SK-N-SH treated with all-trans-retinoic acid at 6 μM for 48 hours (cell line): ENCODE measurements around the gene OR1L8.
"Not testable (repeated sequence)": the region's sequence is repeated elsewhere in the genome, so short reads cannot be mapped to it uniquely, and the experiment has no call there.

Experiments
- ATAC-seq: fragments of 200-7000 bp; cut with Tn5 transposase; 3 replicates; pipeline ENCODE4 v1.9.1; 2020; ENCODE audit warnings: mild to moderate bottlenecking, moderate library complexity
- ARNTL ChIP-seq: fragments of 450-650 bp; formaldehyde crosslinking; IDR thresholded peaks from 2 replicates; pipeline ENCODE4 v1.5.0; 2020; ENCODE audit warnings: low read depth, mild to moderate bottlenecking, moderate library complexity, borderline replicate concordance
- CREB5 ChIP-seq: fragments of 250-450 bp; sonication (Bioruptor Pico); IDR thresholded peaks from 2 replicates; pipeline ENCODE4 v1.5.1; 2020; ENCODE audit warnings: low read depth, mild to moderate bottlenecking, moderate library complexity
- CSDC2 ChIP-seq: fragments of 250-450 bp; sonication (Bioruptor Pico); IDR thresholded peaks from 2 replicates; pipeline ENCODE4 v1.5.0; 2020; ENCODE audit warnings: mild to moderate bottlenecking, moderate library complexity
- GLIS3 ChIP-seq: fragments of 250-450 bp; sonication (Bioruptor Pico); IDR thresholded peaks from 2 replicates; pipeline ENCODE4 v1.5.0; 2020; ENCODE audit warnings: mild to moderate bottlenecking, moderate library complexity
- ISL1 ChIP-seq: fragments of 250-450 bp; sonication (Bioruptor Pico); IDR thresholded peaks from 2 replicates; pipeline ENCODE4 v2.1.2; 2022; ENCODE audit warnings: mild to moderate bottlenecking, moderate library complexity
- OSR1 ChIP-seq: fragments of 250-450 bp; sonication (Bioruptor Pico); IDR thresholded peaks from 2 replicates; pipeline ENCODE4 v1.8.0; 2022; ENCODE audit warnings: moderate library complexity, mild to moderate bottlenecking, inconsistent platforms
- PATZ1 ChIP-seq: fragments of 250-450 bp; sonication (Bioruptor Pico); IDR thresholded peaks from 2 replicates; pipeline ENCODE4 v1.8.0; 2020; ENCODE audit warnings: mild to moderate bottlenecking, moderate library complexity, borderline replicate concordance
- PPARA ChIP-seq: fragments of 250-450 bp; sonication (Bioruptor Pico); IDR thresholded peaks from 2 replicates; pipeline ENCODE4 v1.5.0; 2020; ENCODE audit warnings: mild to moderate bottlenecking, borderline replicate concordance
- SNAI2 ChIP-seq: fragments of 250-450 bp; sonication (Bioruptor Pico); IDR thresholded peaks from 2 replicates; pipeline ENCODE4 v1.5.0; 2020; ENCODE audit warnings: mild to moderate bottlenecking, moderate library complexity
- TOX ChIP-seq: fragments of 250-450 bp; sonication (Bioruptor Pico); IDR thresholded peaks from 2 replicates; pipeline ENCODE4 v1.8.0; 2021; ENCODE audit warnings: mild to moderate bottlenecking, moderate library complexity, borderline replicate concordance
- TSHZ2 ChIP-seq: fragments of 250-450 bp; sonication (Bioruptor Pico); IDR thresholded peaks from 2 replicates; pipeline ENCODE4 v1.5.0; 2020; ENCODE audit warnings: mild to moderate bottlenecking, moderate library complexity
- ZC3H10 ChIP-seq: fragments of 250-450 bp; sonication (Bioruptor Pico); IDR thresholded peaks from 2 replicates; pipeline ENCODE4 v1.5.1; 2021; ENCODE audit warnings: mild to moderate bottlenecking, moderate library complexity
- ZFP30 ChIP-seq: fragments of 450-650 bp; formaldehyde crosslinking; IDR thresholded peaks from 2 replicates; pipeline ENCODE4 v1.5.0; 2022; ENCODE audit warnings: mild to moderate bottlenecking, moderate library complexity
- TF ChIP-seq, protein P1 (sequence below): fragments of 250-450 bp; sonication (Bioruptor Pico); IDR thresholded peaks from 2 replicates; pipeline ENCODE4 v1.5.1; 2021; ENCODE audit warnings: mild to moderate bottlenecking, moderate library complexity
- TF ChIP-seq, protein P2 (sequence below): fragments of 250-450 bp; sonication (Bioruptor Pico); IDR thresholded peaks from 2 replicates; pipeline ENCODE4 v1.8.0; 2021; ENCODE audit warnings: low read depth, mild to moderate bottlenecking, moderate library complexity, borderline replicate concordance

The OR1L8 gene

GRCh38 chr9:122538757-122539156 is 44.4 kb downstream of the OR1L8 start:
- TF ChIP-seq SNAI2 (CRISPR knock-in tag) (no peak), CSDC2 (CRISPR knock-in tag) (no peak), OSR1 (CRISPR knock-in tag) (no peak), TOX (no peak), ZC3H10 (no peak), ISL1 (CRISPR knock-in tag) (no peak), CREB5 (no peak), PPARA (CRISPR knock-in tag) (no peak)
- TF ChIP-seq, protein P1, sequence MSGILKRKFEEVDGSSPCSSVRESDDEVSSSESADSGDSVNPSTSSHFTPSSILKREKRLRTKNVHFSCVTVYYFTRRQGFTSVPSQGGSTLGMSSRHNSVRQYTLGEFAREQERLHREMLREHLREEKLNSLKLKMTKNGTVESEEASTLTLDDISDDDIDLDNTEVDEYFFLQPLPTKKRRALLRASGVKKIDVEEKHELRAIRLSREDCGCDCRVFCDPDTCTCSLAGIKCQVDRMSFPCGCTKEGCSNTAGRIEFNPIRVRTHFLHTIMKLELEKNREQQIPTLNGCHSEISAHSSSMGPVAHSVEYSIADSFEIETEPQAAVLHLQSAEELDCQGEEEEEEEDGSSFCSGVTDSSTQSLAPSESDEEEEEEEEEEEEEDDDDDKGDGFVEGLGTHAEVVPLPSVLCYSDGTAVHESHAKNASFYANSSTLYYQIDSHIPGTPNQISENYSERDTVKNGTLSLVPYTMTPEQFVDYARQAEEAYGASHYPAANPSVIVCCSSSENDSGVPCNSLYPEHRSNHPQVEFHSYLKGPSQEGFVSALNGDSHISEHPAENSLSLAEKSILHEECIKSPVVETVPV (CRISPR knock-in tag) = no peak
- ATAC-seq = no peak

GRCh38 chr9:122537066-122537465 is 46.1 kb downstream of the OR1L8 start:
- not testable (repeated sequence) for ATAC-seq

GRCh38 chr9:122536134-122536533 is 47.0 kb downstream of the OR1L8 start:
- TF ChIP-seq ZFP30 (CRISPR knock-in tag) (no peak), GLIS3 (CRISPR knock-in tag) (no peak), CSDC2 (CRISPR knock-in tag) (no peak), ARNTL (CRISPR knock-in tag) (no peak), PPARA (CRISPR knock-in tag) (no peak)
- TF ChIP-seq, protein P2, sequence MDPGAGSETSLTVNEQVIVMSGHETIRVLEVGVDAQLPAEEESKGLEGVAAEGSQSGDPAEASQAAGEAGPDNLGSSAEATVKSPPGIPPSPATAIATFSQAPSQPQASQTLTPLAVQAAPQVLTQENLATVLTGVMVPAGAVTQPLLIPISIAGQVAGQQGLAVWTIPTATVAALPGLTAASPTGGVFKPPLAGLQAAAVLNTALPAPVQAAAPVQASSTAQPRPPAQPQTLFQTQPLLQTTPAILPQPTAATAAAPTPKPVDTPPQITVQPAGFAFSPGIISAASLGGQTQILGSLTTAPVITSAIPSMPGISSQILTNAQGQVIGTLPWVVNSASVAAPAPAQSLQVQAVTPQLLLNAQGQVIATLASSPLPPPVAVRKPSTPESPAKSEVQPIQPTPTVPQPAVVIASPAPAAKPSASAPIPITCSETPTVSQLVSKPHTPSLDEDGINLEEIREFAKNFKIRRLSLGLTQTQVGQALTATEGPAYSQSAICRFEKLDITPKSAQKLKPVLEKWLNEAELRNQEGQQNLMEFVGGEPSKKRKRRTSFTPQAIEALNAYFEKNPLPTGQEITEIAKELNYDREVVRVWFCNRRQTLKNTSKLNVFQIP (CRISPR knock-in tag) = no peak
- TF ChIP-seq, all 23 proteins: peak for 0
- ATAC-seq = no peak

DNA sequence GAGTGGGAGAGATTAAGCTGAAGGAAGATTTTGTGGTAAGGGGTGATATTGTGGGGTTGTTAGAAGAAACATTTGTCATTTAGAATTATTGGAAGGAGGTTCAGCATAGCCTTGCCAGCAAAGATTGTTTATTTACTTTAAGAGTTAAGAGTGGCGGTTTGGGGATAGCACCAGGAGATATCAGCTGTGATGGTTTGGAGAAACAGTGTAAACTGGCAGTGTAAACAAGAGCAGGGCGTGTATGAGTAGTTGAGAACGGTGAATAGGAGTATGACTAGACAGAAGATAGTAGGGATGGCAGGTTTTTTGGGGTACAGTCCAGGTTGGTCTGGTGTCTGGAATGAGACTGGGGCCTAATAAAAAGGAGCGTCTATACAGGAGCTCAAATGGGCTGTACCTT is 52.0 kb downstream of the OR1L8 start:
- not testable (repeated sequence) for ATAC-seq

GRCh38 chr9:122527193-122527592 is 56.0 kb downstream of the OR1L8 start, which contains the start of gene OR1N1:
Gene OR1N1 (minus strand): TSS chr9:122527293. CDS start chr9:122527293, 0 bp downstream.
- TF ChIP-seq PATZ1 (CRISPR knock-in tag) (no peak), ZC3H10 (no peak)
- TF ChIP-seq, protein P1 (CRISPR knock-in tag) = no peak
- TF ChIP-seq, all 23 proteins: peak for 0

DNA sequence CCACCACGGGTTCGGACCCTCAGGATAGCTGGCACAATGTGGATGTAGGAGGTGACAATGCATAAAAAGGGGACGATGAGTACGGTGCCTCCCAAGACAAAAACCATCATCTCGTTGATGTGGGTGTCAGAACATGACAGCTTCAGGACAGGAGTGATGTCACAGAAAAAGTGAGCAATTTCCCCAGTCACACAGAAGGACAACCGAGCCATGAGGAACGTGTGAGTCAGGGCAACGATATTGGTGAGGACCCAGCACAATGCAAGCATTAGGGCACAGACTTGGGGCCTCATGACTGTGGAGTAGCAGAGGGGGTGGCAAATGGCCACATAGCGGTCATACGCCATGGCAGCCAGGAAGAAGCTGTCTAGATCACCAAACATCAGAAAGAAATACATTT is 56.6 kb downstream of the OR1L8 start:
- no peak for TF ChIP-seq TSHZ2
- no peak for TF ChIP-seq PPARA (CRISPR knock-in tag)
- no peak for TF ChIP-seq ARNTL (CRISPR knock-in tag)
- no peak for TF ChIP-seq ZFP30 (CRISPR knock-in tag)
- TF ChIP-seq ISL1 (CRISPR knock-in tag) = no peak
- no peak for ATAC-seq

More at GRCh38 chr9:122527193-122527592, 56.0 kb downstream of the OR1L8 start, which contains the start of gene OR1N1:
- no peak for ATAC-seq
